GM18505 (cell line): Measurements from ENCODE around the gene WHAMM.
"Not testable (repeated sequence)": the region's sequence is repeated elsewhere in the genome, so short reads cannot be mapped to it uniquely, and the experiment has no call there.

Source experiments
- ATAC-seq: cut with Tn5 transposase; IDR thresholded peaks from one replicate; pipeline ENCODE4 v1.9.1; 2021; ENCODE audit not compliant: unreplicated experiment
- POLR2A ChIP-seq: IDR thresholded peaks from 4 replicates; pipeline ENCODE4 v1.6.1; 2011; ENCODE audit warnings: borderline replicate concordance; ENCODE audit not compliant: insufficient read depth, insufficient read length; ENCODE audit errors: extremely low read depth

Gene WHAMM

DNA sequence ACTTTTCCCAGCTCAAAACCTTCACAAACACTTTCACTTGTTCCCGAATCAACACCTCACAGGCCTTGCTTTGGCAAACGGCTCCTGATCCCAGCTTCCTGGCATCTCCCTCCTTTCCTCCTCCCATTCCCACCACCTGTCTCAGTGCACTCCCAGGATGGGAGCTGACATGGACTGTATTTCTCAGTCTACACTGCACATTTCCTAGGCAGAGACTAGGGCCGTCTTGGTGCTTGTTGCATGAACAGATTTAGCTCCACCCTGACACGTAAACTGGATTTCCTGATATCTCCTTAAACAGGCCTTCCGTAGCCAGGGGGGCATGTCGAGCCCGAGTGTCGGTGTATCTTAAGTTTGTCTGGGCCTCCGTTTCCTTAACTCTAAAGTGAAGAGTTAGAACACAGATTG is 790 bp upstream of the WHAMM start:
- peak; percentile 32 for TF ChIP-seq POLR2A
- ATAC-seq, result no peak

- peak; percentile 23 for ATAC-seq
- no peak for TF ChIP-seq POLR2A
Observed at GRCh38 chr15:82810061-82810889, 847 bp downstream of the WHAMM start.

- TF ChIP-seq POLR2A, result no peak
- no peak for ATAC-seq
Observed at GRCh38 chr15:82810890-82811426, 1.5 kb downstream of the WHAMM start.

DNA sequence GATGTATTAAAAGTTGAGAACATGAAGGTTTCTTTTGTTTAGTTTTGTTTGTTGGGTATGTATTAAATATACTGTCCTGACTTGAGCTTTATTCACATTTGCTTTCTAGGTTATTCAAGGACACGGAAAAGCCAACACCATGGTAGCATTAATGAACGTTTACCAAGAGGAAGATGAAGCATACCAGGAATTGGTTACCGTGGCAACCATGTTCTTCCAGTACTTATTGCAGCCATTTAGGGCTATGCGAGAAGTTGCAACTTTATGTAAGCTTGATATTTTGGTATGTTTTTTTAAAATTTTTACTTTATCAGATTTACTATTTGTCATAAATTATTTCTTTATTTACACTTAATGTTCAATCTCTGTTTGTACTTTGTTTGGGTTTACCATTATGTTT is 3.6 kb downstream of the WHAMM start:
- TF ChIP-seq POLR2A, result no peak
- ATAC-seq, result no peak

DNA sequence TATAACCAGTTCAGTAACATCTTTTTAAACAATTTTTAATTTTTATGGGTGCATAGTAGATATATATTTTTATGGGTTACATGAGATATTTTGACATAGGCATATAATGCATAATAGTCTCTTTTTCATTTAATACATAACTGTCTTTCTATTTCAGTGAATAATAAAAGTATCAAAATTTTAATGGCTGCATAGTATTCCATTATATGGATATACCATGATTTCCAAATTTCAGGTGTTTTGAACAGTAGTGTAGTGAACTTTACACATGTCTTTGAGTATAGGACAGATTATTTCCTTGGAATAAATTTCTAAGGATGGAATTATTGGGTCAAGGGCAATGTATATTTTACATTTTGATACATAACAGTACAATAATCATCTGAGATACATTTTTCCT is 10.7 kb downstream of the WHAMM start:
- no peak for ATAC-seq
- TF ChIP-seq POLR2A, result no peak

DNA sequence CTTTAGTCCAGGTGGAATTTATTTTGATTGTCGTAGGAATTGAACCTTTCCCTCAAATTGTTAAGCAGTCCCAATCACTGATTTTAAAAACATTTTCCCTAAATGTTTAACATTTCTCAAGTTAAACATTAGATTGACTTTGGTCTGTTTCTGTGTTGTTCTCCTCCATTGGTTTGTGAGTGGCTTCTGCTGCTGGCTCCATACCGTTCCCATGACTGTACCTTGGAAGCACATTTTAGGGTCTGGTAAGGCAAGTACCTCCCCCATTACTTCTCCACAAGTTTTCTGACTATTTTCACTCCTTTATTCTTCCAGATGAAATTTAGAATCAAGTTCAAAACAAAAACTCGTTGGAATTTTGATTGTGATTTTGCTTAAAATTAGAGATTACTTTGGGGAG is 12.0 kb downstream of the WHAMM start:
- not testable (repeated sequence) for ATAC-seq

DNA sequence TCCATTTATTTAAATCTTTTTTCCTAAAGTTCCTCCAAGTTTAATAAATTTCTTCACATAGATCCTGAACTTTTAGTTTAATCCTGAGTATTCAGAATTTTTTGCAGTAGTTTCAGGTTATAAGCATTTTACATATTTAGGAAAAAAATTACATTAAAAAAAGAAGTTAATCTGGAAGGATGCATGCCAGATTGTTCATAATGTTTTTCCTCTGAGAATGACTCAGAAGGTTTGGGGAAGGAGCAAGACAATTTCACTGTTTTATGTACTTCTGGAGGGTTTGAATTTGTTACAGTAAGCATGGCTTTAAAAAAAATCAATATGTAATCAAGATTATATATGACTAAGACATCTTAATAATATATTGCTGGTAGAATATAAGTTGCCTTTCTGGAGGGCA is 12.4 kb downstream of the WHAMM start:
- ATAC-seq, result not testable (repeated sequence)

DNA sequence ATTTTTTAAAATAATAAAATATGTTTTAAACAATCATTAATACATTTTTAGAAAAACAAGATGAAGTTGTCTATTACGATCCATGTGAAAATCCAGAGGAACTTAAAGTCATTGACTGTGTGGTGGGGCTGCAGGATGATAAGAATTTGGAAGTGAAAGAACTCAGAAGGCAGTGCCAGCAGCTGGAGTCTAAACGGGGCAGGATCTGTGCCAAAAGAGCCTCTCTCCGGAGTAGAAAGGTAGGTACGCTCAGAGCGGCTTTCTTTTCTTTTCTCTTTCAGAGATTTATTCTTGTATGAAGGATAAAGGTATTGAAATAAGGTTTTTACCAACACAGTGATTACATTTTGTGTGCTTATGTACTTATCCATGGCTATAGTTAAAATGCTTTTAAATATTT is 13.6 kb downstream of the WHAMM start:
- no peak for TF ChIP-seq POLR2A
- ATAC-seq, result no peak

GRCh38 chr15:82828075-82828474 is 18.6 kb downstream of the WHAMM start:
- TF ChIP-seq POLR2A, result no peak
- no peak for ATAC-seq

- no peak for ATAC-seq
- no peak for TF ChIP-seq POLR2A
Observed at GRCh38 chr15:82829234-82829633, 19.8 kb downstream of the WHAMM start.

DNA sequence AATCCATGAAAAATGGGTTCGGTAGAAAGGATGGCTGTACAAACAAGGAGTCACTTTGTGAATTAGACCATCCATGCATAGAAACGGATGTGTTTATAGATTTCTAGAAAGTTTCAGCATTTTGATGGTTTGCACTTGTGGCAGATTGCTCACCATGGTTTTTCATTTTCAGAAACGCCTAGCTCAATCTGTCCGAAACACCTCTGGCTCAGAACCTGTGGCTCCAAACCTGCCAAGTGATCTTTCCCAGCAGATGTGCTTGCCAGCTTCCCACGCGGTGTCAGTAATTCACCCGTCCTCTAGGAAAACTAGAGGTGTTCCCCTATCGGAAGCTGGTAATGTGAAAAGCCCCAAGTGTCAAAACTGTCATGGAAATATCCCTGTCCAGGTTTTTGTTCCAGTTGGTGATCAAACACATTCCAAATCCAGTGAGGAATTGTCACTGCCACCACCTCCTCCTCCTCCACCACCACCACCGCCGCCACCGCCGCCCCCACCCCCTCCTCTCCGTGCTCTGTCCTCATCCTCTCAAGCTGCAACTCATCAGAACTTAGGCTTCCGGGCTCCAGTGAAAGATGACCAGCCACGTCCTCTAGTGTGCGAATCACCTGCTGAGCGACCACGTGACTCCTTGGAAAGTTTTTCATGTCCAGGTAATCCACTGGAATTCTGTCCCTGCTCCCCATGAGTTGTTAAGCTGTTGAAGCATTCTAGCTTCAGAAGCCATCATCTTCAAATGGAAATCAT is 21.2 kb downstream of the WHAMM start:
- TF ChIP-seq POLR2A, result no peak
- ATAC-seq, result no peak

GRCh38 chr15:82831894-82832600 is 22.6 kb downstream of the WHAMM start:
- TF ChIP-seq POLR2A, result no peak
- ATAC-seq, result no peak

GRCh38 chr15:82832601-82833361 is 23.4 kb downstream of the WHAMM start:
- TF ChIP-seq POLR2A, result no peak
- peak; percentile 72 for ATAC-seq
